Colonic mucosa (tissue), 4 donors: ENCODE data around the gene SYNE1. TPM values are rescaled to one million over a fixed set of nuclear protein-coding genes. Genes with fewer than 3 reads are reported as not detected.

ENCODE experiments used
- DNase-seq: peaks from one replicate; pipeline ENCODE4 v3.0.0-alpha.2; 2020
- H3K27ac ChIP-seq: fragments of 200-600 bp; one replicate; pipeline ENCODE4 v1.8.0; 2021
- H3K27me3 ChIP-seq: fragments of 200-600 bp; one replicate; pipeline ENCODE4 v1.8.0; 2021
- H3K36me3 ChIP-seq: fragments of 200-600 bp; one replicate; pipeline ENCODE4 v1.8.0; 2021
- H3K4me1 ChIP-seq: fragments of 200-600 bp; one replicate; pipeline ENCODE4 v1.8.0; 2021; ENCODE audit warnings: mild to moderate bottlenecking
- H3K4me3 ChIP-seq: fragments of 200-600 bp; one replicate; pipeline ENCODE4 v1.8.0; 2021
- H3K9ac ChIP-seq, 2 donors: one replicate each; pipeline ENCODE4 v1.7.0; 2013; ENCODE audit warnings: control low read depth in 2 of 2, low read depth in 2 of 2, low read length in 2 of 2
- H3K9me3 ChIP-seq: fragments of 200-600 bp; one replicate; pipeline ENCODE4 v1.8.0; 2021
- CTCF ChIP-seq: fragments of 200-600 bp; IDR thresholded peaks from one replicate; pipeline ENCODE4 v1.8.0; 2022; ENCODE audit warnings: antibody characterized with exemption, mild to moderate bottlenecking
- intact Hi-C: fragments of 100-400 bp; cut with DNase I; formaldehyde crosslinking; loops from one replicate; pipeline ENCODE4 v1.14.1; 2022
- total RNA-seq, 2 donors: library from RNA; stranded (reverse); fragmentation: NEBNext Ultra II Directional in 1 of 2; extraction: Animal tissue kit (Norgen Biotek cat#: 25700) in 1 of 2; gene quantifications; one replicate each; pipeline ENCODE4 v1.2.1, GENCODE V29; 2021
- donor health status: healthy.
- donor health status: DM: no; HTN: no; CAD: no.
- donor health status: DM: no; HTN: no; CAD: no.

The SYNE1 gene
- total RNA-seq, 2 donors from 2014 or later, result 11.6 to 23.7 TPM

DNA sequence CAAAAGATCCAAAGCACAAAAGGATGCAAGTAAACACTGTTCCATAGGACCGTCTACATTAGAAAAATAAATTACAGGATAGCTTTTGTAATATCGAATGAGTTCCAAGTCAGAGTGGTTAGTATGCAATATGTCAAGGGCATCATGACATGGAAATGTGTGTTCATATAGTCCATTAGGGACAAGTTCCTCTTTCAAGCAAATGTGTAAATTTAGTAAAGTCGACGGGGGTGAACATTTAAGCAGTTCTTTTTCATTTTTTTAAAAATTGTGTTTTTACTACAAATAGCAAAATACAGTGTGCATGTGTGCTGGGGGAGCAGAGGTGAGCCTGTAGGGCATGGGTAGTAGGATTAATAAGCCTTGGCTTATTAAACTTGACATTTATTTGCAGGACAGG is 470.7 kb downstream of the SYNE1 start:
- intact Hi-C loops, result no loop called here
- no peak overlapping the region for H3K27ac ChIP-seq
- DNase-seq, result no peak
- H3K36me3 ChIP-seq, result no peaks in the 10 kb centered on the region
- H3K9me3 ChIP-seq, result no peaks in the 10 kb centered on the region
- no peaks in the 10 kb centered on the region for H3K4me1 ChIP-seq
- no peak overlapping the region for H3K4me3 ChIP-seq
- no peaks in the 10 kb centered on the region for H3K27me3 ChIP-seq
- no peak for TF ChIP-seq CTCF
- H3K9ac ChIP-seq, result no peak overlapping the region

- no peak for DNase-seq
- H3K9me3 ChIP-seq, result no peaks in the 10 kb centered on the region
- no peaks in the 10 kb centered on the region for H3K27me3 ChIP-seq
- H3K4me1 ChIP-seq, result no peaks in the 10 kb centered on the region
- H3K9ac ChIP-seq, result no peak overlapping the region
- H3K36me3 ChIP-seq, result no peaks in the 10 kb centered on the region
- intact Hi-C loops, result no loop called here
- H3K4me3 ChIP-seq, result no peak overlapping the region
- TF ChIP-seq CTCF, result no peak
- H3K27ac ChIP-seq, result no peak overlapping the region
Observed at GRCh38 chr6:152164957-152165356, 472.2 kb downstream of the SYNE1 start.

GRCh38 chr6:152161501-152161900 is 475.7 kb downstream of the SYNE1 start:
- no peak for DNase-seq
- intact Hi-C loops, result no loop called here
- no peaks in the 10 kb centered on the region for H3K27me3 ChIP-seq
- H3K27ac ChIP-seq, result no peak overlapping the region
- no peak for TF ChIP-seq CTCF
- H3K9me3 ChIP-seq, result no peaks in the 10 kb centered on the region
- H3K36me3 ChIP-seq, result no peaks in the 10 kb centered on the region
- H3K9ac ChIP-seq, result no peak overlapping the region
- H3K4me1 ChIP-seq, result no peaks in the 10 kb centered on the region
- H3K4me3 ChIP-seq, result no peak overlapping the region

DNA sequence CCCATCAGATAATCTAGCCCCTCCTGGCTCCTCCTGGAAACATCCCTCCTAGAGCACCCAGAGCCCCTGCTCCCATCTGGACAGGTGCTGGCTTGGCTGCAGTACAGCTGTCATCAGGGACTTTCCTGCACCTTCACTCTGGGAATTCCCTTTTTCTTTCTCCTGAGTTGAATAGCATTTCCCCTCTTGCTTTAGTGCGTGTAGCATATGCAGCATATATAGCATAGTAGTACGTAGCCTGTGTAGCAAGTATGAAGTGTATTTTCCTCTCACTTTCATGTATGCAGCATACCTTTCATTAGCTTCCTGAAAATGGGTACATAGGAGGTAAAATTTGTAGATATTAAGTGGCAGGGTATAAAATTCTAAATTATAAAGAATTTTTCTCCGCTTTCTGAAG is 476.8 kb downstream of the SYNE1 start:
- intact Hi-C loops, result no loop called here

GRCh38 chr6:152155792-152156191 is 481.4 kb downstream of the SYNE1 start:
- H3K9me3 ChIP-seq, result no peaks in the 10 kb centered on the region
- no peak for TF ChIP-seq CTCF
- H3K4me1 ChIP-seq, result no peaks in the 10 kb centered on the region
- no peaks in the 10 kb centered on the region for H3K27me3 ChIP-seq
- no peak overlapping the region for H3K4me3 ChIP-seq
- no peaks in the 10 kb centered on the region for H3K36me3 ChIP-seq
- no peak overlapping the region for H3K27ac ChIP-seq
- no peak for DNase-seq
- intact Hi-C loops, result no loop called here
- no peak overlapping the region for H3K9ac ChIP-seq

More for the DNA sequence above, 476.8 kb downstream of the SYNE1 start:
- Histone ChIP-seq H3K4me1 (no peaks in the 10 kb centered on the region), H3K27me3 (no peaks in the 10 kb centered on the region), H3K36me3 (no peaks in the 10 kb centered on the region), H3K27ac (no peak overlapping the region), H3K9me3 (no peaks in the 10 kb centered on the region), H3K9ac (no peak overlapping the region), H3K4me3 (no peak overlapping the region)
- no peak for DNase-seq
- no peak for TF ChIP-seq CTCF
